Activated naive CD4-positive, alpha-beta T cell treated with anti-CD3 and anti-CD28 coated beads, Interleukin-2, amount 50 U/mL, for 16 hours (primary cell): ENCODE data around the gene SLC39A8.
A peak's percentile ranks its signal among the peaks of the same experiment; 100 is the strongest.

Experiments used
- DNase-seq: peaks from one replicate; pipeline ENCODE4 v3.0.0-alpha.2; 2020

SLC39A8 gene

GRCh38 chr4:102338405-102338804, 6.9 kb downstream of the SLC39A8 start:
- DNase-seq = no peak

GRCh38 chr4:102335616-102336015, 9.7 kb downstream of the SLC39A8 start:
- DNase-seq = no peak

- no peak for DNase-seq
Observed at GRCh38 chr4:102334624-102335023, 10.7 kb downstream of the SLC39A8 start.

GRCh38 chr4:102333787-102334186, 11.5 kb downstream of the SLC39A8 start:
- no peak for DNase-seq

- DNase-seq = no peak
Observed at GRCh38 chr4:102328045-102328444, 17.2 kb downstream of the SLC39A8 start.

- DNase-seq = no peak
Observed at GRCh38 chr4:102326951-102327350, 18.3 kb downstream of the SLC39A8 start.

GRCh38 chr4:102324730-102325129, 20.6 kb downstream of the SLC39A8 start:
- DNase-seq = no peak

GRCh38 chr4:102322736-102323135, 22.5 kb downstream of the SLC39A8 start:
- no peak for DNase-seq

GRCh38 chr4:102321260-102321995, 23.9 kb downstream of the SLC39A8 start:
- DNase-seq = no peak

- no peak for DNase-seq
Observed at GRCh38 chr4:102319594-102319993, 25.7 kb downstream of the SLC39A8 start.

- no peak for DNase-seq
Observed at GRCh38 chr4:102318526-102318925, 26.8 kb downstream of the SLC39A8 start.

- DNase-seq = no peak
Observed at GRCh38 chr4:102318105-102318504, 27.2 kb downstream of the SLC39A8 start.

- DNase-seq = no peak
Observed at GRCh38 chr4:102317459-102317858, 27.8 kb downstream of the SLC39A8 start.

GRCh38 chr4:102316585-102316984, 28.7 kb downstream of the SLC39A8 start:
- no peak for DNase-seq

GRCh38 chr4:102315532-102315931, 29.8 kb downstream of the SLC39A8 start:
- no peak for DNase-seq

- no peak for DNase-seq
Observed at GRCh38 chr4:102312417-102312816, 32.9 kb downstream of the SLC39A8 start.

- DNase-seq = no peak
Observed at GRCh38 chr4:102311912-102312311, 33.4 kb downstream of the SLC39A8 start.

GRCh38 chr4:102311407-102311806, 33.9 kb downstream of the SLC39A8 start:
- DNase-seq = no peak

- no peak for DNase-seq
Observed at GRCh38 chr4:102308032-102308799, 37.1 kb downstream of the SLC39A8 start.

GRCh38 chr4:102305666-102306065, 39.6 kb downstream of the SLC39A8 start:
- DNase-seq = no peak

- DNase-seq = no peak
Observed at GRCh38 chr4:102302762-102303161, 42.5 kb downstream of the SLC39A8 start.

- no peak for DNase-seq
Observed at GRCh38 chr4:102301167-102301566, 44.1 kb downstream of the SLC39A8 start.

GRCh38 chr4:102299354-102300107, 45.8 kb downstream of the SLC39A8 start:
- DNase-seq = peak; percentile 13

GRCh38 chr4:102298716-102299115, 46.6 kb downstream of the SLC39A8 start:
- no peak for DNase-seq
